ENCODE results near the gene KSR1.

- TF ChIP-seq ZHX1 (conservative IDR thresholded peaks at IDR 0.05; ENCODE audit: low read length) (no peak), RBM22 (IDR thresholded peaks at IDR 0.05; ENCODE audit: low read depth, low read length, poor library complexity, severe bottlenecking) (no peak)
Measured at GRCh38 chr17:27633312-27634025, 177.2 kb downstream of the KSR1 start.
